Measurements from ENCODE around the gene ERC1.
"Not testable (repeated sequence)": the region's sequence is repeated elsewhere in the genome, so short reads cannot be mapped to it uniquely, and the experiment has no call there.

The ERC1 gene

DNA sequence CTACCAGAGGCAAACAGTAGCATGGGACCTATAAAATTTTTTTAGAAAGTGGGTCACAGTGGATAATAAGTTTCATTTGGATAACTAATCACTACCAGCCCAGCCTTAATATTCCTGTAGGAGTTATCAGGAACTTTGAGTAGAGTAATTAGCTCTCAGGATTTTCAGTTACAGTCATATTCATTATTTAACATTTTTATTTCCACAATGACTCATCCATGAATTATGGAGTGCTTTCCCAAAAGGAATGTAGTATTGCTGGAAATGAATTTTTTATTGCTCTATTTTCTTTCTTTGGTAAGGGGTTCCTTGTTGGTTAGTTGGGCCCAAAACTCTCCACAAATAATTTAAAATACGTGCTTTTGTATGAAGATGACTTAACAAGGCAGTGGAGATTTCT lies 53.7 kb downstream of the ERC1 start:
- no peak overlapping the region for H3K4me3 ChIP-seq (ENCODE audit: low read depth, low read length)
- TF ChIP-seq, protein P1, sequence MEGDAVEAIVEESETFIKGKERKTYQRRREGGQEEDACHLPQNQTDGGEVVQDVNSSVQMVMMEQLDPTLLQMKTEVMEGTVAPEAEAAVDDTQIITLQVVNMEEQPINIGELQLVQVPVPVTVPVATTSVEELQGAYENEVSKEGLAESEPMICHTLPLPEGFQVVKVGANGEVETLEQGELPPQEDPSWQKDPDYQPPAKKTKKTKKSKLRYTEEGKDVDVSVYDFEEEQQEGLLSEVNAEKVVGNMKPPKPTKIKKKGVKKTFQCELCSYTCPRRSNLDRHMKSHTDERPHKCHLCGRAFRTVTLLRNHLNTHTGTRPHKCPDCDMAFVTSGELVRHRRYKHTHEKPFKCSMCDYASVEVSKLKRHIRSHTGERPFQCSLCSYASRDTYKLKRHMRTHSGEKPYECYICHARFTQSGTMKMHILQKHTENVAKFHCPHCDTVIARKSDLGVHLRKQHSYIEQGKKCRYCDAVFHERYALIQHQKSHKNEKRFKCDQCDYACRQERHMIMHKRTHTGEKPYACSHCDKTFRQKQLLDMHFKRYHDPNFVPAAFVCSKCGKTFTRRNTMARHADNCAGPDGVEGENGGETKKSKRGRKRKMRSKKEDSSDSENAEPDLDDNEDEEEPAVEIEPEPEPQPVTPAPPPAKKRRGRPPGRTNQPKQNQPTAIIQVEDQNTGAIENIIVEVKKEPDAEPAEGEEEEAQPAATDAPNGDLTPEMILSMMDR (IDR thresholded peaks at IDR 0.05; ENCODE audit: borderline replicate concordance, insufficient read depth, low read depth, low read length): no peak

DNA sequence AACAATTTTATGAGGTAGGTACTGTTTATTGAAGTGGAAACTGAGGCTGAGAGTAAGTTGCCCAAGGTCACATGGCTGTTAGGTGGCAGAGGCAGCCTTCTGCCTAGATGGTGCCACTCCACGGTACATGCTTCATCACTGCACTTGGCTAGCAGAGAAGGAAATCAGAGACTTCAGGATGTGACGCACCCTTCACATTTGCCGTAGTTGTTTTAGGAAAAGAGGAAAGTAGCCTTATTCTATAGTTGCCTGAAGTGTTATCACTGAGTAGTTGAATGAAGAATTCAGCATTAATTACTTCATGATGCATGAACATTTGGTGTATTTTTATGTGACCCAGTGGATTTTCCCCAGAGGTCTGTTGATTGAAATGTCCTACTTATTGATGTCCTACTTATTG lies 55.7 kb downstream of the ERC1 start:
- no peak overlapping the region for H3K4me3 ChIP-seq (ENCODE audit: low read depth, low read length)
- TF ChIP-seq, protein P1 (IDR thresholded peaks at IDR 0.05; ENCODE audit: borderline replicate concordance, insufficient read depth, low read depth, low read length): no peak

DNA sequence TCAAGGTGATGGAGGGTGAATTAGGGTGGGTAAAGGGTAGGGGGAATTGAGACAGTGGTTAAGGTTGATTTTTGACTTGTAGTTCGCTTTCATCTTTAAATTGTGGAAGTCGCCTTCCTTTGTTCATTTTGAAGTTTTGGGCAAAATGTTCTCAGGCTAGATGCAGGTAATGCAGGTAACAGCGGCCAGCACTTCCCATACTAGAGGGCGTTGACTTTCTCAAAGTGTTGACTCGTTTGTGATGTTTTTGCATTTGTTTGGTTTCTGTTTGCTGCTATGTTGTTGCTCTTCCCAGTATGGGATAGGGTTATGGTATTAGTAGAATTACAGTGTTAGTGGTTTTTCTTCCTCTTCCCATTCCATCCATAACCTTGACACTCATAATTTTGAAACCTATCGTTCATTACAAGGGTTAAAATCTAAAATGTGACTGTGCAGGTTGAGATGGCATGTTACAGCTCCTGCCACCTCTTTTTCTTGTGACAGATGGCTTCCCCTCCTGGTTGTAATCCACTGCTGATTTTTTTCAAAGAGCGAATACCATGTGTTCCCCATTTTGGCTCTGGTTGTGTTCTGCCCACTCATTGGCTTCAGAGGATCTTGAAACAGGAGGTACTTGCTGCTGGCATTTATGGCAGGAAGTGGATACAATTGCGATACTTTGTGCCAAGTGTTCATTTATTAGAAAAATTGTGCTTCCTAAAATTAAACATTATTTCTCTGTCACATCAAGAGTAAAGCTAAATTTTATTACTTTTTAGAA lies 57.1 kb downstream of the ERC1 start:
- H3K4me3 ChIP-seq (ENCODE audit: low read depth, low read length): no peak overlapping the region
- TF ChIP-seq, protein P1 (IDR thresholded peaks at IDR 0.05; ENCODE audit: borderline replicate concordance, insufficient read depth, low read depth, low read length): no peak

DNA sequence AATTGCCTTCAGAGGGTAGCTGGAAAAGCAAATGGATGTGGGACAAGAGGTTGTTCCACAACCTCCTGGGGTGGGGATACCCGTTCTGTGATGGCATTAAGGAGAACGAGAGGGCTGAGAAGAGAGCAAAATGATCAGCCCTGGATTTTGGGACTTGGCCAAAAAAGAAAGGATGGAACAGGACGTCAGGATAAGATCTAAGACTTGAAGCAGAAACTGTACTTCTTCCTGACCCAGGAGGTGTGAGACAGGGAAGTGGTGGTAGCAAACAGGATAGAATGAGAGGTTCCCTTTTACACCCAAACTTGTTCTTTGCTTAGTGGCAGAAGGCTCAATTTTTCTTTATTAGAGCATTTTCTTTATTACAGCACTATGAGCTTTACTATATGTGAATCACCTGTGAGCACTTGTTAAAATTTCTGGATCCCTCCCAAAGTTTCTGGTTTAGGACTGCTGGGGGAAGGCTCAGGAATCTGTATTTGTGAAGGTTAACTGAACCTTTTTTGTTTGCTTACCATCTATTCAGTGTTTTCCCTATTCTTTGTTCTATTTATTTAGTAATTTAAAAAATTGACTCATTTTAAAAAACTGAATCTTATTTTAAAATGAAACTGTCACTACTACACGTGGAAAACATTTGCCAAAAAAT lies 59.2 kb downstream of the ERC1 start:
- H3K4me3 ChIP-seq (ENCODE audit: low read depth, low read length): no peak overlapping the region
- TF ChIP-seq, protein P1 (IDR thresholded peaks at IDR 0.05; ENCODE audit: borderline replicate concordance, insufficient read depth, low read depth, low read length): no peak

DNA sequence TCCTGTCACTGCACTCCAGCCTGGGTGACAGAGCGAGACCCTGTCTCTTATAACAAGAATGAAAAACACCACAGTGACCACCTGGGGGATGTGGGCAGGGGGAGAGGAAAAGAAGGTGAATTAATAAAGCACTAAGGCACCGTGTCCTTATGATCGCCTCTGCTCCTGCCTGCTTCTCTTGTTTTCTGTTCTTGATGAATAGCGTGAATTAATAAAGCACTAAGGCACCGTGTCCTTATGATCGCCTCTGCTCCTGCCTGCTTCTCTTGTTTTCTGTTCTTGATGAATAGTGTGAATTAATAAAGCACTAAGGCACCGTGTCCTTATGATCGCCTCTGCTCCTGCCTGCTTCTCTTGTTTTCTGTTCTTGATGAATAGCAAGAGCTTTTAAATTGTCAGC lies 60.6 kb downstream of the ERC1 start:
- not testable (repeated sequence) for H3K4me3 ChIP-seq (ENCODE audit: low read depth, low read length)

DNA sequence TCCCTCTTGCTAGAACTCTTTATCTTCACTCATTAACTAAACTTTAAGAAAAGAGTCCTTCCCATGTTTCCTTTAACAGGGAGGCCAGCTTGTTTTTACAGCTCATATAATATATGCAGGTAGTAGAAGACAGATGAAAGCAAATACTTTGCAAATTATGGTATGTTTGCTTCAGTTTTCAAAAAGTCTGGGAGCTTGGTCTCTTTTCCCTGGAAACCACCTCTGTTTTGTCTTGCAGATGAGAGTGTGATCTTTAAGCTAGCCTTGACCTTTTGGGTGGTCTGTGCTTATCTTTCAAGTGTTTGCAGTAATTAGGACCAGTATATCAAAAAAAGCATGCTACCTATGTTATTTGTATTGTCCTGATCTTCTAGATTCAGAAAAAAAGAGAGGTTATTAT lies 62.7 kb downstream of the ERC1 start:
- TF ChIP-seq, protein P1 (IDR thresholded peaks at IDR 0.05; ENCODE audit: borderline replicate concordance, insufficient read depth, low read depth, low read length): no peak
- H3K4me3 ChIP-seq (ENCODE audit: low read depth, low read length): no peak overlapping the region

DNA sequence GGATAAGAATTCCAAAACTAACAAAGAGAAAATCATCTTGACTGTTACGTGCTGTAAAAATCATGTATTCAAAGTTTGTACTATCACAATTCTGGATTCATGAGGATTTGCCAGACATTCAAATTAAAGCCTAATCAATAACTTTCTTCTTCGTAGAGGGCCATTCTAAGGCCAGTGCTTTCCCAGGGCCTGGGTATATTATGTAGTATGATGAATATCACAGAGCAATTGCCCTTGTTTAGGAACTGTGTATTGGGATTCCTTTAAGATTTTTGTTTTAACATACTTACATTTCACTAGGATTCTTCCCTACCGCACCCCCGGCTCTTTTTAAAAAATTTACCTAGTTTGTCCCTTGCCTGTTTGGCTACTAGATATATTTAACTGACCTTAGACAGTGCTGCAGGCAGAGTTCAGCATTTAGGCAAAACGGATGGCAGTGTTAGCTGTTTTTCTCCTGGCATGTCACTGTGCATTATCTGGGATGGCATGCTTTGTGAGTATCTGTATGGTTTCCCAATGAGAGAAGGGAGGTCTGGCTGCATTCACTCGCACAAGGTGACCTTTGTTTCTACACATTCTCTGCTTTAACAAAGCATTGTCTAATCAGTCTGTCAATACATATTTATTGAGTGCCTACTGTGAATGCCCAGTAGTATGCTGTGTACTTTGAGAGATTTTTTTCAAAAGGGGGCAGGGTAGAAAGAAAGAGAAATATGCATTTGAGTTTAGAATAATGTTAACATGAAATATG lies 63.3 kb downstream of the ERC1 start:
- TF ChIP-seq, protein P1 (IDR thresholded peaks at IDR 0.05; ENCODE audit: borderline replicate concordance, insufficient read depth, low read depth, low read length): no peak
- no peak overlapping the region for H3K4me3 ChIP-seq (ENCODE audit: low read depth, low read length)

All from GM12875 (cell line).